A549 (cell line): Measurements from ENCODE around the gene TRNP1. TPM values are rescaled to one million over a fixed set of nuclear protein-coding genes. Genes with fewer than 3 reads are reported as not detected.

Experiments used
- ATAC-seq, 2 experiments: fragments of 200-7000 bp in 1 of 2; fragments of >200 bp in 1 of 2; cut with Nextera tagmentation in 1 of 2; cut with Tn5 transposase in 1 of 2; 3 replicates each; pipeline versions ENCODE4 v1.8.0 to v1.9.1; 2018 to 2020; ENCODE audit warnings: mild to moderate bottlenecking in 1 of 2, moderate library complexity in 1 of 2
- CTCF ChIA-PET: fragments of 300-600 bp; sonication (Branson Sonifier 250); formaldehyde crosslinking; extraction: SDS; loops from one replicate; lab custom pipeline; 2021; ENCODE audit warnings: antibody characterized with exemption, inconsistent platforms; lab: Yijun Ruan, JAX
- POLR2A ChIA-PET: fragments of 350-600 bp; formaldehyde crosslinking; extraction: SDS; loops from one replicate; lab custom pipeline; 2021; ENCODE audit warnings: antibody characterized with exemption, inconsistent platforms; lab: Yijun Ruan, JAX
- DNase-seq, 2 experiments: peaks; one replicate each; pipeline versions ENCODE4 v3.0.0 to v3.0.0-alpha.2; 2011 to 2016; ENCODE audit warnings: low read depth in 1 of 2, low spot score in 1 of 2
- FAIRE-seq: peaks from 2 replicates; lab custom pipeline; 2011; peaks lifted over from hg19 to GRCh38; lab: Jason Lieb, UNC
- H3K27ac ChIP-seq, 2 experiments: fragments of >200 bp; sonication (Bioruptor Twin); formaldehyde crosslinking; 3 replicates each; pipeline ENCODE4 v1.5.1; 2016 to 2017
- H3K4me1 ChIP-seq: fragments of >200 bp; sonication (Bioruptor Twin); formaldehyde crosslinking; 3 replicates; pipeline ENCODE4 v1.6.1; 2016
- H3K4me2 ChIP-seq: fragments of >200 bp; sonication (Bioruptor Twin); formaldehyde crosslinking; 3 replicates; pipeline ENCODE4 v1.6.1; 2016
- H3K4me3 ChIP-seq: fragments of >200 bp; sonication (Bioruptor Twin); formaldehyde crosslinking; 3 replicates; pipeline ENCODE4 v1.5.1; 2016
- H3K9me3 ChIP-seq: fragments of >200 bp; sonication (Bioruptor Twin); formaldehyde crosslinking; 3 replicates; pipeline ENCODE4 v1.6.1; 2016
- CBX8 ChIP-seq: fragments of 200-600 bp; sonication (generic); IDR thresholded peaks from 2 replicates; pipeline ENCODE4 v1.6.1; 2016
- CEBPB ChIP-seq, 2 experiments: fragments of >200 bp in 1 of 2; sonication (Bioruptor Twin) in 1 of 2; formaldehyde crosslinking in 1 of 2; IDR thresholded peaks; 2 replicates each; pipeline ENCODE4 v1.6.1; 2012 to 2016
- CHD2 ChIP-seq: fragments of 150-350 bp; IDR thresholded peaks from 2 replicates; pipeline ENCODE4 v1.6.1; 2014; ENCODE audit warnings: low read length; ENCODE audit not compliant: partially characterized antibody
- CTCF ChIP-seq: fragments of >200 bp; sonication (Bioruptor Twin); formaldehyde crosslinking; IDR thresholded peaks from 3 replicates; pipeline ENCODE4 v1.5.1; 2016
- EHF ChIP-seq: fragments of 250-450 bp; sonication (Bioruptor Pico); IDR thresholded peaks from 2 replicates; pipeline ENCODE4 v1.5.0; 2020; ENCODE audit warnings: mild to moderate bottlenecking
- ESRRA ChIP-seq: fragments of 150-350 bp; IDR thresholded peaks from 2 replicates; pipeline ENCODE4 v1.6.1; 2014; ENCODE audit warnings: mild to moderate bottlenecking, low read length, borderline replicate concordance
- FOSB ChIP-seq: fragments of 250-450 bp; sonication (Bioruptor Pico); IDR thresholded peaks from 2 replicates; pipeline ENCODE4 v1.5.0; 2020; ENCODE audit warnings: mild to moderate bottlenecking, moderate library complexity
- GATA3 ChIP-seq: IDR thresholded peaks from 2 replicates; pipeline ENCODE4 v1.6.1; 2012; ENCODE audit warnings: borderline replicate concordance
- HOXB5 ChIP-seq: fragments of 250-450 bp; sonication (Bioruptor Pico); IDR thresholded peaks from 2 replicates; pipeline ENCODE4 v1.5.0; 2020; ENCODE audit warnings: mild to moderate bottlenecking, moderate library complexity
- KDM1A ChIP-seq: fragments of 200-600 bp; sonication (generic); IDR thresholded peaks from 2 replicates; pipeline ENCODE4 v1.6.1; 2016; ENCODE audit warnings: low read depth, mild to moderate bottlenecking
- KDM5A ChIP-seq: fragments of 200-600 bp; sonication (generic); IDR thresholded peaks from 2 replicates; pipeline ENCODE4 v1.6.1; 2016; ENCODE audit warnings: antibody characterized with exemption, mild to moderate bottlenecking
- MAFK ChIP-seq: fragments of 450-650 bp; IDR thresholded peaks from 2 replicates; pipeline ENCODE4 v1.6.1; 2014; ENCODE audit not compliant: partially characterized antibody
- MAX ChIP-seq: IDR thresholded peaks from 2 replicates; pipeline ENCODE4 v1.6.1; 2012
- MYC ChIP-seq: IDR thresholded peaks from 2 replicates; pipeline ENCODE4 v1.6.1; 2012; ENCODE audit warnings: mild to moderate bottlenecking, inconsistent platforms, low read length, improper control_type of control experiment, borderline replicate concordance
- NR3C1 ChIP-seq: fragments of >200 bp; sonication (Bioruptor Twin); formaldehyde crosslinking; IDR thresholded peaks from 3 replicates; pipeline ENCODE4 v1.6.1; 2017
- POLR2A ChIP-seq: IDR thresholded peaks from 2 replicates; pipeline ENCODE4 v1.6.1; 2012; ENCODE audit warnings: mild to moderate bottlenecking, low read length
- REST ChIP-seq: fragments of 200-600 bp; sonication (generic); IDR thresholded peaks from 2 replicates; pipeline ENCODE4 v1.6.1; 2016; ENCODE audit warnings: antibody characterized with exemption, mild to moderate bottlenecking, moderate library complexity
- RFX5 ChIP-seq: fragments of 450-650 bp; IDR thresholded peaks from 2 replicates; pipeline ENCODE4 v1.7.1; 2014; ENCODE audit warnings: antibody characterized with exemption, mild to moderate bottlenecking, moderate library complexity
- SMC3 ChIP-seq: fragments of >200 bp; sonication (Bioruptor Twin); formaldehyde crosslinking; IDR thresholded peaks from 3 replicates; pipeline ENCODE4 v1.6.1; 2018; ENCODE audit warnings: inconsistent platforms
- ZC3H11A ChIP-seq: fragments of 450-650 bp; IDR thresholded peaks from 2 replicates; pipeline ENCODE4 v1.6.1; 2014; ENCODE audit warnings: antibody characterized with exemption, mild to moderate bottlenecking
- ZFP36 ChIP-seq: fragments of 450-650 bp; IDR thresholded peaks from 2 replicates; pipeline ENCODE4 v1.6.1; 2014; ENCODE audit warnings: borderline replicate concordance; ENCODE audit not compliant: partially characterized antibody
- WGBS: methylation state at CpG from one replicate; pipeline ENCODE4 v1.1.6; 2017; ENCODE audit errors: missing lambda C conversion rate; 5-methylcytosine and 5-hydroxymethylcytosine counted together
- polyA plus RNA-seq, 4 experiments: library from polyadenylated mRNA; depleted of rRNA in 3 of 4; stranded (reverse); fragments of >200 nt; fragmentation: RNase III in 1 of 4; extraction: RNeasy Plus Mini Kit Qiagen cat#74134 plus additional on column Dnase treatment in 1 of 4; gene quantifications; 2 replicates in 3 of 4; 3 replicates in 1 of 4; pipeline ENCODE4 v1.2.3, GENCODE V29; 2011 to 2017

The TRNP1 gene
- polyA plus RNA-seq, 2 of the 4 experiments (the other 2 are of a cell fraction) = 73.9 to 113 TPM

GRCh38 chr1:26957306-26957705 lies 36.2 kb upstream of the TRNP1 start:
- Histone ChIP-seq H3K4me3 (no peak overlapping the region), H3K9me3 (no peaks in the 10 kb centered on the region), H3K4me1 (peaks cover 21% of the 10 kb centered on the region), H3K4me2 (no peak overlapping the region), H3K27ac (no peak overlapping the region; a peak in 1 of 6 replicates)
- TF ChIP-seq MAX = no peak
- TF ChIP-seq POLR2A = no peak
- TF ChIP-seq CHD2 = no peak
- no peak for TF ChIP-seq HOXB5 (CRISPR knock-in tag)
- no peak for TF ChIP-seq RFX5
- TF ChIP-seq ESRRA = no peak
- TF ChIP-seq SMC3 = no peak
- no peak for TF ChIP-seq KDM1A
- no peak for TF ChIP-seq NR3C1
- TF ChIP-seq ZFP36 = no peak
- DNase-seq (no peak), ATAC-seq (no peak), FAIRE-seq (no peak)
- POLR2A ChIA-PET = no interaction called here
- WGBS = 81% methylated on average over 3 of the region's 3 CpGs
- CTCF ChIA-PET = interaction anchor here (0.7 to 5.5 kb wide), 2 partner anchors 10 to 40 kb away, joined by 4 to 38 read pairs; no protein-coding TSS in a partner anchor

- POLR2A ChIA-PET = interaction anchor here (1.2 kb wide), 1 partner anchor 35 kb away, joined by 3 read pairs; no protein-coding TSS in a partner anchor
- H3K4me2 ChIP-seq = no peak overlapping the region
- CTCF ChIA-PET = interaction anchor here (0.7 to 1.2 kb wide), 2 partner anchors 25 to 72 kb away, joined by 3 read pairs; no protein-coding TSS in a partner anchor
Observed at GRCh38 chr1:26959270-26959669, 34.2 kb upstream of the TRNP1 start.

More at GRCh38 chr1:26959270-26959669, 34.2 kb upstream of the TRNP1 start:
- peaks cover 25% of the 10 kb centered on the region for H3K4me1 ChIP-seq
- H3K9me3 ChIP-seq = no peaks in the 10 kb centered on the region
- TF ChIP-seq CBX8 (no peak), GATA3 (no peak), CTCF (no peak), MYC (no peak), MAFK (no peak), EHF (CRISPR knock-in tag) (no peak), HOXB5 (CRISPR knock-in tag) (no peak), KDM5A (no peak), KDM1A (no peak), FOSB (CRISPR knock-in tag) (no peak), CEBPB (IDR thresholded peaks at IDR 0.05) (no peak), REST (no peak), ZC3H11A (no peak), ESRRA (no peak), ZFP36 (no peak)
- 86% methylated on average over 9 of the region's 13 CpGs for WGBS
- H3K27ac ChIP-seq = no peak overlapping the region; a peak in 1 of 6 replicates
- DNase-seq = no peak
- FAIRE-seq = no peak
- ATAC-seq = no peak
- H3K4me3 ChIP-seq = no peak overlapping the region
